Measurements from ENCODE around the gene LSM11. TPM values are rescaled to one million over a fixed set of nuclear protein-coding genes. Genes with fewer than 3 reads are reported as not detected.

Gene LSM11
- total and polyA plus RNA-seq, 2 of the 4 experiments (the other 2 are of a cell fraction) = 1.4 to 3.0 TPM

GRCh38 chr5:157758706-157759105 is 15.2 kb downstream of the LSM11 start:
- intact Hi-C loops (cut with micrococcal nuclease) = no loop called here
- ChIA-PET POLR2A (ENCODE audit: unreplicated experiment) (no interaction called here), CTCF (interaction anchor here (0.7 to 1.0 kb wide), 2 partner anchors 10 to 16 kb away, joined by 3 read pairs; no protein-coding TSS in a partner anchor)
- H2AK5ac ChIP-seq (ENCODE audit: low read depth, low read length) = no peak overlapping the region
- no peak overlapping the region for H4K8ac ChIP-seq (ENCODE audit: low read depth in 2 of 2, low read length in 2 of 2)
- no peak overlapping the region for H2BK15ac ChIP-seq (ENCODE audit: low read depth, low read length)
- no peak overlapping the region for H2BK120ac ChIP-seq (ENCODE audit: low read depth, low read length)
- no peak for DNase-seq
- H4K91ac ChIP-seq (ENCODE audit: insufficient read depth, low read depth, low read length) = no peak overlapping the region
- BruUV-seq (replicated peaks) = no TSS peak
- no peak overlapping the region for H2AFZ ChIP-seq (replicated peaks; ENCODE audit: low read length, poor library complexity)
- TF ChIP-seq POLR2A (IDR thresholded peaks at IDR 0.05; ENCODE audit: low read depth, low read length) (no peak), MAFK (IDR thresholded peaks at IDR 0.05; ENCODE audit: low read depth, low read length) (no peak), BHLHE40 (IDR thresholded peaks at IDR 0.05; ENCODE audit: low read depth, low read length) (no peak), MAZ (IDR thresholded peaks at IDR 0.05; ENCODE audit: borderline replicate concordance, low read depth, low read length) (no peak), USF2 (IDR thresholded peaks at IDR 0.05; ENCODE audit: low read depth, low read length) (no peak), RFX5 (IDR thresholded peaks at IDR 0.05; ENCODE audit: low read depth, low read length) (no peak), CEBPB (IDR thresholded peaks at IDR 0.05; ENCODE audit: low read depth, low read length) (no peak)
- TF ChIP-seq, protein P1, sequence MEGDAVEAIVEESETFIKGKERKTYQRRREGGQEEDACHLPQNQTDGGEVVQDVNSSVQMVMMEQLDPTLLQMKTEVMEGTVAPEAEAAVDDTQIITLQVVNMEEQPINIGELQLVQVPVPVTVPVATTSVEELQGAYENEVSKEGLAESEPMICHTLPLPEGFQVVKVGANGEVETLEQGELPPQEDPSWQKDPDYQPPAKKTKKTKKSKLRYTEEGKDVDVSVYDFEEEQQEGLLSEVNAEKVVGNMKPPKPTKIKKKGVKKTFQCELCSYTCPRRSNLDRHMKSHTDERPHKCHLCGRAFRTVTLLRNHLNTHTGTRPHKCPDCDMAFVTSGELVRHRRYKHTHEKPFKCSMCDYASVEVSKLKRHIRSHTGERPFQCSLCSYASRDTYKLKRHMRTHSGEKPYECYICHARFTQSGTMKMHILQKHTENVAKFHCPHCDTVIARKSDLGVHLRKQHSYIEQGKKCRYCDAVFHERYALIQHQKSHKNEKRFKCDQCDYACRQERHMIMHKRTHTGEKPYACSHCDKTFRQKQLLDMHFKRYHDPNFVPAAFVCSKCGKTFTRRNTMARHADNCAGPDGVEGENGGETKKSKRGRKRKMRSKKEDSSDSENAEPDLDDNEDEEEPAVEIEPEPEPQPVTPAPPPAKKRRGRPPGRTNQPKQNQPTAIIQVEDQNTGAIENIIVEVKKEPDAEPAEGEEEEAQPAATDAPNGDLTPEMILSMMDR (conservative IDR thresholded peaks at IDR 0.05; ENCODE audit: low read depth, low read length) = no peak
- no peaks in the 10 kb centered on the region for H3K4me1 ChIP-seq (ENCODE audit: control insufficient read depth, insufficient read depth, low read length)
- H3K9me1 ChIP-seq (ENCODE audit: insufficient read depth, low read length) = no peaks in the 10 kb centered on the region
- no peak for ATAC-seq (ENCODE audit: low read depth)
- H2AK9ac ChIP-seq (replicated peaks; ENCODE audit: low read depth, low read length, poor library complexity) = no peak overlapping the region
- H3K4ac ChIP-seq (ENCODE audit: low read depth, low read length) = no peak overlapping the region
- H3K36me3 ChIP-seq (ENCODE audit: control insufficient read depth, insufficient read depth, low read length) = peaks cover 7% of the 10 kb centered on the region
- H2BK5ac ChIP-seq (ENCODE audit: low read depth, low read length, poor library complexity, severe bottlenecking) = no peak overlapping the region
- H4K20me1 ChIP-seq (ENCODE audit: insufficient read depth, low read length) = no peaks in the 10 kb centered on the region
- H3K4me3 ChIP-seq (ENCODE audit: insufficient read depth, low read depth, low read length) = no peak overlapping the region
- H3K56ac ChIP-seq (ENCODE audit: extremely low read depth, insufficient read depth, low read length) = no peak overlapping the region
- in situ Hi-C loops (cut with MboI; ENCODE audit: low sequenced_read_pairs) = no loop called here
- H3K4me2 ChIP-seq (ENCODE audit: low read depth, low read length) = no peak overlapping the region
- no peaks in the 10 kb centered on the region for H3K79me1 ChIP-seq (ENCODE audit: low read depth in 1 of 2, low read length in 2 of 2)
- no peak overlapping the region for H4K5ac ChIP-seq (ENCODE audit: low read depth, low read length)
- H3K27me3 ChIP-seq (ENCODE audit: control insufficient read depth, insufficient read depth, low read length) = no peaks in the 10 kb centered on the region
- H3K18ac ChIP-seq (ENCODE audit: low read depth, low read length) = no peak overlapping the region
- WGBS, 2 experiments (ENCODE audit: extremely low coverage in 2 of 2, insufficient read length in 1 of 2) = no CpG with 5 or more reads among the region's 1 CpG
- no peak overlapping the region for H3K27ac ChIP-seq (ENCODE audit: insufficient read depth, low read length)
- no peak overlapping the region for H3K14ac ChIP-seq (replicated peaks; ENCODE audit: low read depth, low read length)
- dilution Hi-C loops (cut with HindIII; ENCODE audit: low sequenced_read_pairs, unreplicated experiment) = no loop called here
- no peak overlapping the region for H3K9ac ChIP-seq (ENCODE audit: low read depth, low read length)
- no peaks in the 10 kb centered on the region for H3K9me3 ChIP-seq (ENCODE audit: control insufficient read depth, insufficient read depth, low read length)
- H3K23ac ChIP-seq (ENCODE audit: low read depth, low read length) = no peak overlapping the region
- no peak overlapping the region for H2BK20ac ChIP-seq (ENCODE audit: low read depth, low read length)
